ENCODE results near the gene KRTAP10-9.

- TF ChIP-seq GTF2F1 (IDR thresholded peaks at IDR 0.05; ENCODE audit: borderline replicate concordance, low read depth, low read length) (no peak), CEBPB (IDR thresholded peaks at IDR 0.05; ENCODE audit: low read depth, low read length) (no peak), EZH2 (IDR thresholded peaks at IDR 0.05; ENCODE audit: low read depth, low read length, severe bottlenecking) (no peak)
- TF ChIP-seq, protein P1, sequence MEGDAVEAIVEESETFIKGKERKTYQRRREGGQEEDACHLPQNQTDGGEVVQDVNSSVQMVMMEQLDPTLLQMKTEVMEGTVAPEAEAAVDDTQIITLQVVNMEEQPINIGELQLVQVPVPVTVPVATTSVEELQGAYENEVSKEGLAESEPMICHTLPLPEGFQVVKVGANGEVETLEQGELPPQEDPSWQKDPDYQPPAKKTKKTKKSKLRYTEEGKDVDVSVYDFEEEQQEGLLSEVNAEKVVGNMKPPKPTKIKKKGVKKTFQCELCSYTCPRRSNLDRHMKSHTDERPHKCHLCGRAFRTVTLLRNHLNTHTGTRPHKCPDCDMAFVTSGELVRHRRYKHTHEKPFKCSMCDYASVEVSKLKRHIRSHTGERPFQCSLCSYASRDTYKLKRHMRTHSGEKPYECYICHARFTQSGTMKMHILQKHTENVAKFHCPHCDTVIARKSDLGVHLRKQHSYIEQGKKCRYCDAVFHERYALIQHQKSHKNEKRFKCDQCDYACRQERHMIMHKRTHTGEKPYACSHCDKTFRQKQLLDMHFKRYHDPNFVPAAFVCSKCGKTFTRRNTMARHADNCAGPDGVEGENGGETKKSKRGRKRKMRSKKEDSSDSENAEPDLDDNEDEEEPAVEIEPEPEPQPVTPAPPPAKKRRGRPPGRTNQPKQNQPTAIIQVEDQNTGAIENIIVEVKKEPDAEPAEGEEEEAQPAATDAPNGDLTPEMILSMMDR (IDR thresholded peaks at IDR 0.05; ENCODE audit: control extremely low read depth in 1 of 3, insufficient read depth in 1 of 3, low read depth in 1 of 3, low read length in 3 of 3) = no peak
Observed at GRCh38 chr21:44578371-44579055, 48.4 kb upstream of the KRTAP10-9 start.

Measured in H1 (cell line).